GM18867 (cell line): ENCODE measurements around the gene PGC.

ENCODE experiments used
- ATAC-seq: cut with Tn5 transposase; IDR thresholded peaks from one replicate; pipeline ENCODE4 v1.9.1; 2021; ENCODE audit warnings: mild to moderate bottlenecking, moderate library complexity; ENCODE audit not compliant: unreplicated experiment

The PGC gene

DNA sequence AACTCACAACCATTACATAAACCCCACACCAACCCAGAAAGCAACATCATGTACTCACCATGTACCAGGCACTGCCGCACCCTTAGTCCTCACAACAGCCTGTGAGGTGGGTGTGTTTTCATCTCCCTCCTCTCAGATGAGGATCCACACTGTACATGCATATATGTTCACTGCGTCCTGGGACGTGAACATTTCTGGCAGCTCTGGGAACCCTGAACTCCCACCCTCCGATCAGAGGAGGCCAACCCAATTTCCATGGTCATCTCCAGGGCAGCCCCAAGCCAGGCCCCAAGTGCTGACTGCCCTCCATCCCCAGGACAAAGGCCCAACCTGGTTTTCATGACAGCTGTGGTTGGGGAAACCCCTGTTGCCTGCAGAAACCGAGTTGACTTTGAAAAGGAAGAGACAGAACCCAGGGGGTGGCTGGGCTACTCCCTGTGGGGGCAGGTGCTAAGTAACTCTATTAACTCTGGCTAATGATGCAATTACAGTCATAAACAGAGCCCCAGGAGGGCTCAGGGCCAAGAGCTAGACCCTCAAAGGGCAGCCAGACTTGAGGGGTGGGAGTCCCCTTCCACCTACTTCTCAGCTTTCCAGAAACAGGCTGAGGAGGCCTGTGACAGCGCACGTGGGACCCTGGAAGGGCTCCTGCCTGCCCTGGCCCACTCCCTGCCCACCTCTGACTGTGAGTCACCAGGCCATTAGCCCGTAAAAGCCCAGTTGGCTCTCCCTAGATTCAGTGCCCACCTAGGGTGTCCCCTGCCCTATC lies 14.4 kb downstream of the PGC start:
- peak; percentile 28 for ATAC-seq

GRCh38 chr6:41732149-41732548 lies 15.0 kb downstream of the PGC start:
- no peak for ATAC-seq

- no peak for ATAC-seq
These were observed 15.6 kb downstream of the PGC start for GRCh38 chr6:41731561-41732086.

DNA sequence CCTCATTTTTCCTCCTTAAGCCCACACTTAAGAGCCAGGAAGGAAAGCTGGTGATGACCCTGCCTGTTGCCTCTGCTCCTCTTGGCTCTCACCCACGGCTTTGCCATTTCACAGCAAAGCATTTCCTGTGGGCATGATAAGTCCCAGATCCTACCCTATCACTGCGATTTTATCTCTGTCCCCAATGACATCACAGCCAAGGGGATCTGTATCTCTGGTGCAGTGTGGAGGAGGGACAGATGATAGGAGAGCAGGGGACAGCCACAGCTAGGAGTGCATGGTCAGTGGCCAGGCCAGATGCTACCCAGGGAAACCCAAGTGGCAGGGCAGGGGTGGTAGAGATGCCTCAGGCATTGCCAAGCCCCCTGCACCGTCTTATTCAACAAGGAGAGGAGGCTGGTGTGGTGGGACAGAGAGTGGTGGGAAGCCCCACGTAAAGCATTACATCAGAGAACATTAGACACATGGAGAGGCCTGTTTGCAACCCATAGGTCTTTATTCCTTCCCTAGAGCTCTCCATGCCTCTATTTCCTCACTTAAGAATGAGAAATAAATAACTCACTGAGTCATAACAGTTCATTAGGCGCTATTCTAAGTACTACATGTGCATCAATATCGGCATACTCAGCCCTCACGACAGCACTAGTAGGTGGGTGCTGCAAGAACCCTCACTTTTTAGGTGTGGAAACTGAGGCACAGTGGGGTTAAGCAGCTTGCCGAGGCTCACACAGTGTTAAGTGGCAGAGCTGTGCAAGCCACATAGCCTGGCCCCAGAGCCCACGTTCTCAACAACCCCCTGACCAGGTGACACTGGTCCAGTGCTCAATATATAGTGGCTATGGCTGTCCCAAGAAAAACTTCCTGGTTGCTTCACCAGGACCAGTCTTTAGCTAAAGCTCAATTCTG lies 16.4 kb downstream of the PGC start:
- ATAC-seq: no peak

DNA sequence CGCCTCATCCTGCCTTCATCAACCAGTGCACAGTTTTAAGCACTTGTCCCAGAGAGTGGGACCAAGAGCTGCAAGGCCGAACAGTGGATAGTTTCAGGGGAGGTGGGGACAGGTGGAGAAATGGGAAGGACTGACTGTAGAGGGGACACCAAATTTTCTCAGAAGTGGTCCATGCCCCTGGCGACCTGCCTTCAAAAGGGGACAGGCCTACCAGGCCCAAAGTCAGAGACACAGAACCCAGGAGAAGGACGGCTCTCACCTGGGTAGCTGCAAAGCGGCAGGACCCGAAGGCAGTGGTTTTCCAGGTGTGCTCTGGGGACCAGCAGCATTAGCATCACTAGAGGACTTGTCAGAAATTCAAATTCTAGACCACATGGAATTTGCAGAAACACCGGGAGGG lies 17.6 kb downstream of the PGC start:
- no peak for ATAC-seq

DNA sequence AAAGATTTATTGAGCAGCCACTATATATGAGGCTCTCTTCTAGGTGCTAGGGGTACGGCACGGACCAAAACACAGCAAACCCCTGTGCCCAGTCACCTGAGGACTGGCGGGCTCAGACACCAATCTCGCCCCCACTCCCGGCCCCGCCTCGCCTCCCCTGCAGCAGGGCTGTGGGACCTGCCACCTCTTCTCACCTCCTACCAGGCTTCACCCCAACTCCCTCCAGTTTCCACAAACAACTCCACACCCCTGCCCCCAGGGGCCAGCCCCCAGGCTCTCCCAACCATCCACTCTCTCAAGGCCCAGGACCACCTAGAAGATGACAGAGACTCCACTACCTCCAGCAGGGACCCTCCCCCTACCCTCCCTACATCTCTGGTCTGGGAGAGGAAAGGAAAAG lies 18.2 kb downstream of the PGC start:
- no peak for ATAC-seq

GRCh38 chr6:41728073-41728936 lies 18.9 kb downstream of the PGC start:
- no peak for ATAC-seq

- no peak for ATAC-seq
These were observed 19.5 kb downstream of the PGC start for GRCh38 chr6:41727705-41728072.

DNA sequence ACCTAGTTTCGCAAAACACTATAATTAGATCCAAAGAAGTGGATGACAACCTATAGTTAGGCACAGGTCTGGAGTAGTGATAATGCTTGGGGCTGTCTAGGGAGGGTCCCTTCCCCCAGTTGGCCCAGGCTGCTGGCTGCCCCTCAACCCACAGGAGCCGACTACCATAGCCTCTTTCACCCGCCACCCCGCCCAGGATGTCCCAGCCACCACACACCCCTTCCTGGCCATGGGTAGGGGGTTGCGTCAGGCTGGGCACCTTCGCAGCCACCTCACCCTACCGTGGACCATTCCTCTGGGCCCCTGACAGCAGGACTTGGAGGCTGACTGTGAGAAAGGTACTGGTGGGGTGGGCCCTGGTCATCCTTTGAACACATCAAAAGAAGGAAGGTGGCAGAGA lies 20.3 kb downstream of the PGC start:
- no peak for ATAC-seq

- no peak for ATAC-seq
These were observed 22.4 kb downstream of the PGC start for GRCh38 chr6:41724586-41725501.

GRCh38 chr6:41724228-41724580 lies 23.0 kb downstream of the PGC start:
- no peak for ATAC-seq

GRCh38 chr6:41723530-41724227 lies 23.5 kb downstream of the PGC start:
- peak; percentile 62 for ATAC-seq

DNA sequence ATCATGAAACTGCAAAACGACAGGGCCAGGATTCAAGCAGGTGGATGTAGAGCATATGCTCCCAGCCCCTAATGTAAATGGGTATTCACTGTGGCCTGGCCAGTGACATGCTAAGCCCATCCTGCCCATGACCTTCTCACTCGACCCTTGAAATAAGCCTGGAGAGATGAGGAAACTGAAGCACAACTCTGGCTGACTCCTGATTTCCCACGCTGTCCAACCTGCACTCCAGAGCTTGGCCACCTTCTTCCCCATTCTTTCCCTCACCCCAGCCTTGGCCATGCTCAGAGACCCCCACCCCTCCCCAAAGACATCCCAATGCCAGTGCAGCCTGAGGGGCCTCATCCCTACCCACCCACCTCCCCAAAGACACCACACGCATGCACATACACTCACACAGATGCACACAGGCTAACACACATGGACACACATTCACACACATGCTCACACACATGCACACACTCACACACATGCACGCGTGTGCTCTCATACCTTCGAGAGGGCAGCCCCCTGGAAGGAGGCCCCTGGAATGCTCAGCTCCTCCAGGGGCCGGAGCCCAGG lies 24.1 kb downstream of the PGC start:
- ATAC-seq: no peak

GRCh38 chr6:41721414-41721813 lies 25.8 kb downstream of the PGC start:
- no peak for ATAC-seq

- ATAC-seq: no peak
These were observed 26.4 kb downstream of the PGC start for GRCh38 chr6:41720783-41721182.

- no peak for ATAC-seq
These were observed 27.0 kb downstream of the PGC start for GRCh38 chr6:41720262-41720620.

DNA sequence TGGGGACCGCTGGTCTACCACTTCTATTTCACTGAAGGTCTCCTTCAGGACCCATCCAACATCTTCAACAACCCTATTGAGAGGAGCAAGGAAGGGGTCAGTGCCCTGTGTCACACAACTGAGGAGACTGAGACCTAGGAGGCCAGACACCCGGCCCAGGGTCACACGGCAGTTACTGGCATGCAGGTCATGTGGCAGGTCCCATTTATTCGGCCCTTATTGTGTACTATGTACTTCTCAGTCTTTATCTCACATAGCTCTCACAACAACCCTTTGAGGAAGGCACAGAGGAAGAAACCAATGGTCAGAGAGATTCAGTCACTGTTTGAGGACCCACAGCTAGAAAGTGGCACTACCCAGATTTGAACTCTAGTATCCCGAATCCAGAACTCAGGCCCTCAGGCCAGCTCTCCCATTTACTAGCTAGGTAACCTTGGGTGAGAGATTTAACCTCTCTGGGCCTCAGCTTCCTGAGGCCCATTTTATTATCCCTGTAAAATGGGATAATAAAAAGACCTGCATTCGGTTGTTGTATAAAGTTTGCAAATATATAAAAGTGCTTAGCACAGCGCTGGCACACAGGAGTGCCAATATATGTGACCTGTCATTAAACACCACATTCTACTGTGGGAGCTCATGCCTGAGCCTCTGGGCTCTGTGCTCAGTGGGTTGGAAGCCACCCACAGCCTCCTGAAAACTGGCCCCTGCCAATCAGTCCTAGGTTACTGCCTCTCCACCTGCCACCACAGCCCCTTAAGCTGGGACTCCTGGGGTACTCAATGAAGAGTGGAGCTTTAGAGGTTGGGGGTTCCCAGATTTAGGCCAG lies 27.5 kb downstream of the PGC start:
- ATAC-seq: no peak

DNA sequence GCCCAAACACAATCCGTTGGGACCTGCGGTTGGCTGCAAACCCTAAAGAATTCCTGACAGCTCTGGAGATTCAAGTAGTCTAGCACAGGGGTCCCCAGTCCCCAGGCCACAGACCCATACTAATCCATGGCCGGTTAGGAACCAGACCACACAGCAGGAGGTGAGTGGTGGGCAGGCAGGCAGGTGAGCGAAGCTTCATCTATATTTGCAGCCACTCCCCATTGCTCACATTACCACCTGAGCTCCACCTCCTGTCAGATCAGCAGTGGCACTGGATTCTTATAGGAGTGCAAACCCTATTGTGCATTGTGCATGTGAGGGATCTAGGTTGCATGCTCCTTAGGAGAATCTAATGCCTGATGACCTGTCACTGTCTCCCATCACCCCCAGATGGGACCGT lies 28.4 kb downstream of the PGC start:
- ATAC-seq: no peak
